B cell (primary cell): ENCODE measurements around the gene CCDC191.
A peak's percentile ranks its signal among the peaks of the same experiment; 100 is the strongest.

Source experiments
- CTCF ChIP-seq: fragments of 200-600 bp; IDR thresholded peaks from one replicate; pipeline ENCODE4 v1.8.0; 2022; ENCODE audit warnings: antibody characterized with exemption, mild to moderate bottlenecking
- EZH2 ChIP-seq: IDR thresholded peaks from 2 replicates; pipeline ENCODE4 v1.6.1; 2012; ENCODE audit warnings: borderline replicate concordance, low read depth, mild to moderate bottlenecking, moderate library complexity, low read length; ENCODE audit not compliant: insufficient read depth, poor library complexity, severe bottlenecking

GRCh38 chr3:114005481-114005880 is 50.8 kb downstream of the CCDC191 start:
- peak; percentile 38 for TF ChIP-seq CTCF
- no peak for TF ChIP-seq EZH2
